Activated naive CD8-positive, alpha-beta T cell treated with anti-CD3 and anti-CD28 coated beads, Interleukin-2, amount 50 U/mL, for 16 hours (primary cell): ENCODE data around the gene REV1.
"Not testable (repeated sequence)": the region's sequence is repeated elsewhere in the genome, so short reads cannot be mapped to it uniquely, and the experiment has no call there.

Experiments used
- DNase-seq: peaks from one replicate; pipeline ENCODE4 v3.0.0-alpha.2; 2020; ENCODE audit warnings: low read depth, low spot score

REV1 gene

GRCh38 chr2:99354825-99355224 is 135.0 kb downstream of the REV1 start:
- DNase-seq = not testable (repeated sequence)

- DNase-seq = no peak
These were observed 135.7 kb downstream of the REV1 start for GRCh38 chr2:99354070-99354469.
